Rectal smooth muscle tissue (tissue), 1 donor: ENCODE results near the gene HPS1.

Experiments used
- H3K27ac ChIP-seq: one replicate; pipeline ENCODE4 v1.7.0; 2013; ENCODE audit warnings: low read depth, low read length, inconsistent platforms
- H3K27me3 ChIP-seq: one replicate; pipeline ENCODE4 v1.7.0; 2013; ENCODE audit warnings: low read length; ENCODE audit not compliant: control insufficient read depth, insufficient read depth
- H3K36me3 ChIP-seq: one replicate; pipeline ENCODE4 v1.7.0; 2013; ENCODE audit warnings: low read length; ENCODE audit not compliant: control insufficient read depth, insufficient read depth
- H3K4me1 ChIP-seq: one replicate; pipeline ENCODE4 v1.7.0; 2013; ENCODE audit warnings: low read length; ENCODE audit not compliant: control insufficient read depth, insufficient read depth
- H3K4me3 ChIP-seq: one replicate; pipeline ENCODE4 v1.7.0; 2013; ENCODE audit warnings: low read length
- H3K9ac ChIP-seq: one replicate; pipeline ENCODE4 v1.7.0; 2013; ENCODE audit warnings: low read length

The HPS1 gene

DNA sequence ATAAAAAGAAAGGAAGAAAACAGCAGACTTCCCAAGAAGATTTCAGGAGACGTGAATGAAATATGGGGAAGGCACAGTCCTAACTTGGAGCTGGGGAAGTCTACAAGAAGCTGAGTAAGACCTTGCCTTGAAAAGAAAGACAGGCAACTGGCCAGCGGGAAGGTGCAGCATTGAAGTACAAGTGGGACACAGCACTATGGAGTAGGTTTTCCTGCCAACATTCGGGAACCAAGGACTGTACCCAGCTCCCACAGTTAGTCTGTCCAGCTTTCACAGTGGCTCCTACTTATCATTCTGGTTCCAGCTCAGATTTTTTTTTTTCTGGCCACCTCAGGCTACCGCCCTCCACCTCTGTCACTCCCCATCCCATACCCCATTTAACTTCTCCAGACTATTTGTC, 10.0 kb downstream of the HPS1 start:
- no peak overlapping the region for H3K27ac ChIP-seq
- H3K36me3 ChIP-seq, result peaks cover 28% of the 10 kb centered on the region
- no peak overlapping the region for H3K9ac ChIP-seq
- H3K4me3 ChIP-seq, result no peak overlapping the region
- no peaks in the 10 kb centered on the region for H3K27me3 ChIP-seq
- no peaks in the 10 kb centered on the region for H3K4me1 ChIP-seq

DNA sequence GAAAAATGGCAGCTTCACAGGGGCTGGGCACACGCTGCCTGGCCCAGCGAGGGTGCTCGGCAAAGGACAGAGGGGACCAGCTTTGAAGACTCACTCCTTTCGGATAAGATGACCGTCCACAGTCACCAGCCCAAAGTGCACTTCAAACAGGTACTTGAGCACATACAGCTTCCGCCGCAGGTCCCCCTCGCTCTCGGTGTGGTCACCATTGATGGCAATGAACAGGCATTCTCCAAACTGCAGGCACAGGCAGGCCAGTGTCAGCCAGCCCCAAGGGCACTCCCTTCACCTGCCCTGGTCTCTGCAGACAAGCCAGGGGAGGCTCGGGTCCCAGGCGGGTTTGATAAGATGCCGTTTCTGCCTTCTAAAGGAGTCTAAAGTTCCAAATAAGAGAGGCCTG, 11.6 kb downstream of the HPS1 start:
- Histone ChIP-seq H3K9ac (no peak overlapping the region), H3K27ac (no peak overlapping the region), H3K27me3 (no peaks in the 10 kb centered on the region), H3K4me1 (no peaks in the 10 kb centered on the region), H3K4me3 (no peak overlapping the region), H3K36me3 (peaks cover 38% of the 10 kb centered on the region)

DNA sequence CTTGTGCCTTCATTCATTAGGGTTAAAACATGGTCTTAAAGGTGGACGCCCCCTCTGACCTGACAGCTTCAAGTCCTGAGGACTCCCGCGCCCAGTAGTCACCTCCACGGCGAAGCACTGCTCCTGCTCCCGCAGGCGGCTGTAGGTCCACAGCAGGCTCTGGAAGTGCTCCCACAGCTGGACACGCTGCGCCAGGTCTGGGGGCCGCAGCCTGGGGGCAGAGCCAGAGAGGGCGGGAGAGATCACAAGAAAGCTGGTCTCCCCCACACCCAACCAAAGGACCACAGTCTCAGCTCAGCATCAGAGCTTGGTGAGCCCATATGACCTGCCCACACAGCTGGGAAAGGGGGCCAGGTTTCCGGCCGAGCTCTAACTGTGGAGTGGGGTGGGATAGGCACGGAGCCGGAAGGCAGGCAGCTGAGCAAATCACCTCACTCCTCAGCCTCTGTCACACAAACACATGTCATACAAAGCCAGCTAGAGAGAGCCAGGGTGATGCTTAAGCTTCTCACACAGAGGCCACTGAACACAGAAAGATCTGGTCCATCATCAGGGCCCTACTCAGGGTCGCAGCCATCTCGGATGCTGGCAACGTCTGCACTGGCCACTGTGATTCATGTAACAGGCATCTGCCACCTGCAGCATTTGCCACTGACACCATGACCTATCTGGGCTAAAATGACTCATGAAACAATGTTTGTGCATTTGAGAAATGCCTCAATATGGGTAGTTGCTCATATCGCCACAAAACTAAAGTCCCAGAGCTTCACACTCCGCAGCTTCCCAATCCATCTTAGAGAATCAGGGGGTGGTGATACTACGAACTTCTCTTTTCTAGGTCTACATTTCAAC, 12.6 kb downstream of the HPS1 start:
- no peaks in the 10 kb centered on the region for H3K4me1 ChIP-seq
- no peak overlapping the region for H3K9ac ChIP-seq
- peaks cover 48% of the 10 kb centered on the region for H3K36me3 ChIP-seq
- no peak overlapping the region for H3K27ac ChIP-seq
- H3K4me3 ChIP-seq, result no peak overlapping the region
- no peaks in the 10 kb centered on the region for H3K27me3 ChIP-seq

DNA sequence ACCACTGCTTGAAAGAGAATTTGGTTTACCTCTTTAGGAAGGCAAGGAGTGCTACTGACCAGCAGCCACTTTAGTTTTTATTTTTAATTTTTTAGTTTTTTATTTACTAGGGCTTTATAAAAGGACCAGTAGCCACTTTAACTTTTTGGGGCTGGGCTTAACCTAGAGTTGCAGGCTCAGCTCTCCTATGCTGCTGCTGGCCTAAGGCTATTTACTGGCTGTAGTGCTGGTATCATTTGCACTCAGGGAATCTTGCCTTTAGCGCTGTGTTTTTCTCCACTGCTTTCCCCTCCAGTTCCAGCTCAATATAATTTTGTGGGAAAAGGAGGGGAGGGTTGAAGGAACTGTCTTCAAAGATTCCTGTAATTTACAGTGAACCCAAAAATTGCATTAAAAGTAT, 13.4 kb downstream of the HPS1 start:
- Histone ChIP-seq H3K27ac (no peak overlapping the region), H3K9ac (no peak overlapping the region), H3K36me3 (peaks cover 48% of the 10 kb centered on the region), H3K4me3 (no peak overlapping the region), H3K27me3 (no peaks in the 10 kb centered on the region), H3K4me1 (no peaks in the 10 kb centered on the region)

DNA sequence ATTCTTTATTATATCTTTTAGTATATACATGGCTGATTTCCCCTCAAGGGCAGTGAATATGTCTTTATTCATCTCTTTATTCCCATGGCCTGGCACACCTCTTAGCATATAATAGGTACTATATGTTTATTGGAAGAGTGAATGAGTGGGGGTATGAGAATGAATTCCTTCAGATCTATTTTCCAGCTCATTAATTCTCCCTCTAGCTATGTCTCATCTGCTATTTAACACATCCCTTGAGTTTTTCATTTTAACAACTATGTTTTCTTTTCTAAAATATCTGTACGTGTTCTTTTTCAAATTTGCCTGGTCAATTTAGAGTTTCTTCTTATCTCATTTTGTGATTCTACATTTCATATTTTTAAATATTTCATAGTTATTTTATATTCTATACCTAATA, 14.4 kb downstream of the HPS1 start:
- no peaks in the 10 kb centered on the region for H3K4me1 ChIP-seq
- H3K4me3 ChIP-seq, result no peak overlapping the region
- no peaks in the 10 kb centered on the region for H3K27me3 ChIP-seq
- no peak overlapping the region for H3K9ac ChIP-seq
- peaks cover 48% of the 10 kb centered on the region for H3K36me3 ChIP-seq
- no peak overlapping the region for H3K27ac ChIP-seq

DNA sequence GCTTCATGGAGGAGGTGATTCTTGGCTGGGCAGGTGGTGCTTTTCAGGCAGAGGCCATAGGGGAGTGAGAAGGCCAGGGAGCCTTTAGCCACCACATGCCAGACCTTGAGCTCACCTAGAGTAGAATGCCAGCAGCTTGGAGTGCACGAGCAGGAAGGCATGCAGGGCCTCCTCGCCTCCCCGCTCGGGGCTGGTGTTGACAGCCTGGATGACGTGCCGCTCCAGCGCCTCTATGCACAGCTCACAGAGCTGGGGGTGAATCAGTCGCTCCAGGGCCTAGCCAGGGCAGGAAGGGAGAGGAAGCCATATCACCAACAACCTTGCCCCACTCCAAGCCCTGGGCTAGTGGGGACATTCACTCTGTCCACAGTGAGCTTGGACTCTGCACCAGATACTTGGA, 15.7 kb downstream of the HPS1 start:
- Histone ChIP-seq H3K4me3 (no peak overlapping the region), H3K4me1 (no peaks in the 10 kb centered on the region), H3K27ac (no peak overlapping the region), H3K9ac (no peak overlapping the region), H3K27me3 (no peaks in the 10 kb centered on the region), H3K36me3 (peaks cover 47% of the 10 kb centered on the region)

DNA sequence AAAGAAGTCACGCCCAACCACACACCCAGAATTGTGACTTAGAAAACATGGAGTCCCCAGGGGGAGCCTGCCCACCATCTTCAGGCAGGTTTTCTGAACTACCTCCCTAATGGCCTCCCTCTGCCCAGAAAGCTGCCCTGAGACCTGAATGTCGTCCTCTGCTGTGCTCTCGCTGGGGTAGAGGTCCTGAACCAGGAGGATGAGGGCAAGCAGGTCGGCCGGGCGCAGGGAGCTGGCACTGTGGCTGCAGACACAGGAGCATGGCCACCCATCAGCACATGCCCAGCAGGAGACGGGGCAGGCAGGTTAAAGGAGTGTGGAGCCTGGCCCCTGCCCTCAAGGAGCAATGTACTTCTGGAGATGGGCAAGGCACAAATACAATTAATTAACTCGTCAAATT, 16.3 kb downstream of the HPS1 start:
- H3K9ac ChIP-seq, result no peak overlapping the region
- no peaks in the 10 kb centered on the region for H3K27me3 ChIP-seq
- H3K4me1 ChIP-seq, result no peaks in the 10 kb centered on the region
- H3K4me3 ChIP-seq, result no peak overlapping the region
- no peak overlapping the region for H3K27ac ChIP-seq
- peaks cover 43% of the 10 kb centered on the region for H3K36me3 ChIP-seq

DNA sequence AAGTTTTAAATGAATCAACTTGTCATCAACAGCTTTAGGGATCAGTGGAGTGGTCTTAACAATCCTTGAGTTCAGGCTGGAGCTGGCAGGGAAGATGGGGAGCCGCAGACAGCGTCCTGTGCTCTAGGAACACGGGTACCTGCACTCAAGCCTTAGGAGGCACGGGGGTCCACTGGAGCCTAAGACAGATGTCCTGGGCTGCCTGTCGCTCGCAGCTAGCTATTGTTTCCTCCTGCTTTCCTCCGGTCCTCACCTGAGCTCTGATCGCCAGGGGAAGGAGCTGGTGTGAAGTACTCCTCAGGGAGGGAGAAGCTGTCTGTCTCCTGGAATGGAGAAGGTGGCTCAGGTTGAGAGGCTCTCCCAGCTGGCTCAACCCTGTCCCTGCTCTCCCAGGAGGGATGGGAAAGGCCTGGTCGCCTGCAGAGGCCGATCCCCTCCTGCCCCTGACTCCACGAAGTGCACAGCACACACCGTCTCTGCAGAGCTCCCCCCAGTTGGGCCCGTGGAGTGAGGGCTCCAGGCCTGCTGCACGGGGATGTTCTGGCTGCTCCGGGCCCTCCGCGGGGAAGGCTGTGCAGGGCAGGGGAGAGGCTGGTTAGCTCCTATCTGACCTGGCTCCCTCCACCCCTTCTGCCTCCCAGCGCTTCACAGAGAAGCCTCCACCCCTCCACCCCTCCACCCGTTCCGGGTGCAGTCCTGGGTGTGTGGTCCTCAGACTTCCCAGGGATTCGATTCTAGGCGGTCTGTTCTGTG, 17.2 kb downstream of the HPS1 start:
- H3K4me3 ChIP-seq, result no peak overlapping the region
- no peak overlapping the region for H3K27ac ChIP-seq
- H3K27me3 ChIP-seq, result no peaks in the 10 kb centered on the region
- no peaks in the 10 kb centered on the region for H3K4me1 ChIP-seq
- H3K9ac ChIP-seq, result no peak overlapping the region
- peaks cover 36% of the 10 kb centered on the region for H3K36me3 ChIP-seq

DNA sequence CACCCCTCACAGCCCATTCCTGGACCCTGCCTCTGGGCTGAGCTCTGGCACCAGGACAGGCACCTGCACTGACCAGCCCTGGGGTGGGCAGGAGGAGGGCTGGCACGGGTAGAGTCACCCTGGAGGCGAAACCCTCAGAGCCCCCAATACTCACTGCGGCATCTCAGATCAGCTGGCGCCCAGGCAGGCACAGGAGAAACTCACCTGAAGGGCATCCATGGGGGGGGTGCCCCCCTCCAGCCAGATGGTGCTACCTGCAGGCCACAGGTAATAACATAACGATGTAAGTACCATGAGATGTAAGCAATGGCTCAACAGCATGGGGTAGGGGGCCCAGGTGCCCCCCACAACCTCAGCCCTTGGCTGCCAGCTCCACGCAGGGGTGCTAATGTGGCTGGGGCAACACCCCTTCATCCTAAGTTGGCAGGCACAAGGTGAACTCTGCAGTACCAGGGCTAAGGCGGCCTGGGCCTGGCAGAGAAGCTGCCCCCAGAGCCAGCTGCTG, 19.7 kb downstream of the HPS1 start:
- H3K36me3 ChIP-seq, result peaks cover 29% of the 10 kb centered on the region
- no peak overlapping the region for H3K4me3 ChIP-seq
- no peak overlapping the region for H3K9ac ChIP-seq
- H3K27ac ChIP-seq, result no peak overlapping the region
- no peaks in the 10 kb centered on the region for H3K4me1 ChIP-seq
- no peaks in the 10 kb centered on the region for H3K27me3 ChIP-seq

DNA sequence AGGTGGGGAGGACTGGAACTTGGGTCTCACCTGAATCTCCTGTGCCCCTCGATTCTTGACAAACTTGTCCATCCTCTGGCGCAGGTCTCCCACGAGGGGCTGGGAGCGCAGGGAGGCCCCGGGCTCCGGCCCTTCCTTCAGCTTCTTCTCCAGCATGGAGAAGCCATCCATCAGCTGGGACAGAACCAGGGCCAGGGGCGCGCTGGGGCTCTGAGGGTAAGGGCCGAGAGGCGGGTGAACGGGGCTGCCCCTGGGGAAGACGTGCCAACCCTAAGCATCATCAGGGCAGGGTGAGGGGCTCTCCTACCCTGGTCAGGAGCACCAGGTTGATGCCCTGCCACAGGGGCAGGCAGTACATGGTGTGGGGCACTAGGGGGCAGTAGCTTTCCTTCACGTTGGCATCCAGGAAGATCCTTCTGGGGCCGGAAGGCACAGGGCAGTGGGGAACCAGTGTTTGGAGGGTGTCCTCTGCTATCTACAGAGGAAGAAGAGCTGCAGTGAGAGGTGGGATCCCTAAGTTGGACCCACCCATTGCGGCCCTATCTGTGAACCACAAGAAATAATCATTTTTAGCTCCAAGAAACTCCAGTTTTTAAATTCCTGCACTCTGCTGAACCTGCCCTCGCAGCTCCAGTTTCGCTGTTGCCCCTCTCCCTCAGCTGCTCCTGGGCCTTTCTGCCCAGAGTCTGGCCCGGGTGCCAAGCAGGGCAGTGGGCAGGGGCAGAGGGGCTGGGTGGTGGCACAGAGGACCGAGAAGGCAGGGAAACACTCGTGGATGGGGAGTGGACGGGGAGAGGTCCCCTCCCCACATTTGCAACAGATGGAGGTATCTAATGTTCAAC, 21.0 kb downstream of the HPS1 start:
- Histone ChIP-seq H3K4me3 (no peak overlapping the region), H3K36me3 (peaks cover 23% of the 10 kb centered on the region), H3K4me1 (no peaks in the 10 kb centered on the region), H3K27ac (no peak overlapping the region), H3K27me3 (no peaks in the 10 kb centered on the region), H3K9ac (no peak overlapping the region)

DNA sequence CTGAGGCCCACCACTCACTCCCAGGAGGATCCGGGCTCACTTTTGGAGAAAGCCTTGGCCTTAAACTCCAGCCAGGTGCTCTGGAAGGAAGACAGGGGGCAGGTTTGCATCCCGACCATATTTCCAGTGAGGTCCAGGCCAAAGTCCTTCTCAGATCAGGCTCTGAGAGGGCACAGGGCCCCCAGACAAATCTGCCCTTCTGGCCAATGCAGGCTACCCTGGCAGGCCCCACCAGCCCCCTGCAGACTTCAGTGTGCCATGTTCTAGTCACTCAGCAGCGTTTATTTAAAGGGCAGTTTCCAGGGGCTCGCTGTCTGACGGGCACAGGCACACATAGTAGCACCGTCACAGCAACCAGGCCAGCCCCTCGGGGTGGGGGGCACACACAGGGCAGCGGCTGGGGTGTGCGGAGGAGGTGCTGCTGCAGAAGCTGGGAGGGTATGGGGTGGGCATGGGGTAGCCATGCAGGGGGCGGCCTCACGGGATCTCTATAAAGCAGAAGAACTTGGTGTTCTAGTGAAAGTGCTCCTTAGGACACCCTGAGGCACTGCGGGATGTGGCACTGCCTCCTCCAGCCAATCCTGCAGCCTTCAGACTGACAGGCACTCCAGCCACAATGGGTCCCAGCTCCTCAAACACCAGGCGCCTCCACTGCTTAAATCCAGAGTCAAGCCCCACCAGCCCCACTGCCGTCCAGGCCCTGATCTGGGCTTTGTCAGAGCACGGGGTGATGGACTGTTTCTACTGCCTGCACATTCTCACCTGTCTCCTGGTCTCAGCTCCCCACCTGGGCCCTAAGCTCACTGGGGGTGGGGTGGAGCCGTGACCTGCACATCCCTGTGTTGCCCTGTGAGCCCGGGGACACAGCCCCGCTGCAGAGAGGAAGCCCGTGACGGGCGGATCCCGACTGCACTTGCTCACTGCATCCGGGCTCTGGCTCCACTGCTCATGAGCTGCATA, 22.2 kb downstream of the HPS1 start:
- H3K27ac ChIP-seq, result no peak overlapping the region
- H3K9ac ChIP-seq, result no peak overlapping the region
- no peaks in the 10 kb centered on the region for H3K4me1 ChIP-seq
- H3K27me3 ChIP-seq, result no peaks in the 10 kb centered on the region
- H3K36me3 ChIP-seq, result peaks cover 16% of the 10 kb centered on the region
- no peak overlapping the region for H3K4me3 ChIP-seq
